ENCODE data around the gene ZBTB16. TPM values are rescaled to one million over a fixed set of nuclear protein-coding genes. Genes with fewer than 3 reads are reported as not detected.

ZBTB16 gene
- total RNA-seq, 1 donor from 2014 or later = 39.4 TPM

DNA sequence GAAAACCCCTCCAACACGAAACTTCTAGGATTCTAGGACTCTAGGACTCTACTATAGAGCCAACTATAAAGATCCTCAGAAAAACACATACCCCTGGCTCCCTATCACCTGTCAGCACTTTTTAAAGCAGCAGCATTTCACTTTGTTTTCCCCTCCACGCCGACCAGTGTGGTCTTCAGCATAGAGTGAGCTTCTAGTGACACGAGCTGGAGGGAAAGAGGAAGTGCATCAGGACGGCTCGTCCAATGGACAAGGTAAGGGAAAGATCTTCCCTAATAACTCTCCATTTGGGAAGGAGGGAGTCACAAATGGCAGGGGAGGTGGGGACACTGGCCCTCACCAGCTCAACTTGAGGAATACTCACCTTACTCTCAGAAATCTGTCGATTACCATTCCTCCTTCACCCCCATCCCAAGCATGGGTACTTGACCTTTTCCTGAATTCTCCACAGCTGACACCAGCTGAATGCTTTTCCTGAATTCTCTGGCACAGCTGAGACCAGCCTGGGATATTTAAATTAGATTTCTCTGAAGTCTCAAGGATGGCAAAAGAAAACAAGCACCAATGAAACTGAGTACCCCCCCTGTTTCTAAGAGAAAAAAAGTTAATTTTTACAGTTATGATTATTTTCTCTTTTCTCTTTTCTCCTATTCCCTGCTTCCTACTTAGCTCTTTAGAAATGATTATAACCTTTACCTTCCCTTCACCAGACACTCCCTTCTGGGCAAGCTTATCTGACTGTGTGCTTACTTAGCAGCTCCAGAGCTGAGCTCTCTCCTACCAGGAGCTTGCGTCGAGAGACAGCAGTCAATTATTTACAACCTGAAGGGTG lies 203.4 kb downstream of the ZBTB16 start:
- Mint-ChIP-seq H3K36me3 (ENCODE audit: low read depth) (no peaks in the 10 kb centered on the region), H3K27me3 (ENCODE audit: low read depth) (no peaks in the 10 kb centered on the region), H3K4me3 (no peak overlapping the region), H3K9me3 (no peaks in the 10 kb centered on the region), H3K4me1 (peaks cover 27% of the 10 kb centered on the region), H3K27ac (ENCODE audit: unreplicated experiment) (no peak overlapping the region)
- TF ChIP-seq, protein P1, sequence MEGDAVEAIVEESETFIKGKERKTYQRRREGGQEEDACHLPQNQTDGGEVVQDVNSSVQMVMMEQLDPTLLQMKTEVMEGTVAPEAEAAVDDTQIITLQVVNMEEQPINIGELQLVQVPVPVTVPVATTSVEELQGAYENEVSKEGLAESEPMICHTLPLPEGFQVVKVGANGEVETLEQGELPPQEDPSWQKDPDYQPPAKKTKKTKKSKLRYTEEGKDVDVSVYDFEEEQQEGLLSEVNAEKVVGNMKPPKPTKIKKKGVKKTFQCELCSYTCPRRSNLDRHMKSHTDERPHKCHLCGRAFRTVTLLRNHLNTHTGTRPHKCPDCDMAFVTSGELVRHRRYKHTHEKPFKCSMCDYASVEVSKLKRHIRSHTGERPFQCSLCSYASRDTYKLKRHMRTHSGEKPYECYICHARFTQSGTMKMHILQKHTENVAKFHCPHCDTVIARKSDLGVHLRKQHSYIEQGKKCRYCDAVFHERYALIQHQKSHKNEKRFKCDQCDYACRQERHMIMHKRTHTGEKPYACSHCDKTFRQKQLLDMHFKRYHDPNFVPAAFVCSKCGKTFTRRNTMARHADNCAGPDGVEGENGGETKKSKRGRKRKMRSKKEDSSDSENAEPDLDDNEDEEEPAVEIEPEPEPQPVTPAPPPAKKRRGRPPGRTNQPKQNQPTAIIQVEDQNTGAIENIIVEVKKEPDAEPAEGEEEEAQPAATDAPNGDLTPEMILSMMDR (conservative IDR thresholded peaks at IDR 0.05) = peak; percentile 75
- DNase-seq (ENCODE audit: low read depth, low spot score) = peak; percentile 31

DNA sequence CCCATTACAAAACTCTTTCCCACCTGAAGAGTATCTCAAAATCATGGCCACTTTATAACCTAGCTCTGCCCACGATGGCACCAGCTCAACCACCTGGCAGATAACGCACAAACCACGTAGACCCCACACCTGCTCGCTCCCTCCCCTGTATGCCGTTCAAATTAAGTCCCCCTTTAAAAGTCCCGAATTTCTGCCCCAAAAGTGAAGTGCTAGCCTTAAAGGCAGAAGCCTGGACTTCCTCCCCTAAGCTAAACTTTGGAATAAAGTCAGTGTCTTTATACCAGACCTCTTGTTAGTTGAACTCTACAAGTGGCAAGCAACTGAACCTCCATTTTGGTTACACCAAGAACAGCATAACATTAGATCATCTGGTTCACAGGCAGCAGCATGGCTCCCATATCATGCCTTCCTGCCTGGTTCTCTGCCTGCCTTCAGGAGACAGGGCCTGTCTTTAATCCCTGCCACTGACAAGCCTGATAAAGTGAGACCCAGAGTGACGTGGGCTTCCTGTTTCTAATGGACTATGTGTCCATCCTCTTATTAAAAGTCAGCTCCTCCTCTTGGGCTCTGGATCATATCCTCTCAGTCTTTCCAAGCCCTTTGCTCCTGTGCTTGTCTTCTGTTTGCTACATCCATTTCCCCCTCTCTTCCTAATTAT lies 204.1 kb downstream of the ZBTB16 start:
- Mint-ChIP-seq H3K9me3 (no peaks in the 10 kb centered on the region), H3K36me3 (ENCODE audit: low read depth) (no peaks in the 10 kb centered on the region), H3K27me3 (ENCODE audit: low read depth) (no peaks in the 10 kb centered on the region), H3K4me3 (no peak overlapping the region), H3K27ac (ENCODE audit: unreplicated experiment) (no peak overlapping the region), H3K4me1 (peaks cover 20% of the 10 kb centered on the region)
- TF ChIP-seq, protein P1 (conservative IDR thresholded peaks at IDR 0.05) = no peak
- DNase-seq (ENCODE audit: low read depth, low spot score) = no peak

DNA sequence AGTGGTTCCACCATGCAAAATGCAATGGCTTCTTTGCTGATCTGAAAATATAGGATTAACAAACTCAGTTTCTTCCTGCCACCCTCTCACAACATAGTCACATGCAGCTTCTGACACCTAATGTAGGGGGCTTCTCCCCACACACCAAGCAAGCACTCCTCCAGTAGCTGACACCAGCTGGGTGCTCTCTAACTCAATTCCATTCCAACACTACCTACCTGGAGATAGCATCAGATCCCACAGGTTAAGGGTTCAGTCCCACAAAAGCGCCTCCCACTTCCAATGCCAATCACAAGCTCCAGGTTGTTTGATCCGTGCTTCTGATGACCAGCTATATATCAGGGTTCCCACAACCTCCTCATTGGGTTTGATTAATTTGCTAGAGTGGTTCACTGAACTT lies 204.9 kb downstream of the ZBTB16 start:
- H3K36me3 Mint-ChIP-seq (ENCODE audit: low read depth) = no peaks in the 10 kb centered on the region
- DNase-seq (ENCODE audit: low read depth, low spot score) = no peak
- peaks cover 15% of the 10 kb centered on the region for H3K4me1 Mint-ChIP-seq
- H3K9me3 Mint-ChIP-seq = no peaks in the 10 kb centered on the region
- TF ChIP-seq, protein P1 (conservative IDR thresholded peaks at IDR 0.05) = no peak
- no peaks in the 10 kb centered on the region for H3K27me3 Mint-ChIP-seq (ENCODE audit: low read depth)
- no peak overlapping the region for H3K4me3 Mint-ChIP-seq
- H3K27ac Mint-ChIP-seq (ENCODE audit: unreplicated experiment) = no peak overlapping the region

DNA sequence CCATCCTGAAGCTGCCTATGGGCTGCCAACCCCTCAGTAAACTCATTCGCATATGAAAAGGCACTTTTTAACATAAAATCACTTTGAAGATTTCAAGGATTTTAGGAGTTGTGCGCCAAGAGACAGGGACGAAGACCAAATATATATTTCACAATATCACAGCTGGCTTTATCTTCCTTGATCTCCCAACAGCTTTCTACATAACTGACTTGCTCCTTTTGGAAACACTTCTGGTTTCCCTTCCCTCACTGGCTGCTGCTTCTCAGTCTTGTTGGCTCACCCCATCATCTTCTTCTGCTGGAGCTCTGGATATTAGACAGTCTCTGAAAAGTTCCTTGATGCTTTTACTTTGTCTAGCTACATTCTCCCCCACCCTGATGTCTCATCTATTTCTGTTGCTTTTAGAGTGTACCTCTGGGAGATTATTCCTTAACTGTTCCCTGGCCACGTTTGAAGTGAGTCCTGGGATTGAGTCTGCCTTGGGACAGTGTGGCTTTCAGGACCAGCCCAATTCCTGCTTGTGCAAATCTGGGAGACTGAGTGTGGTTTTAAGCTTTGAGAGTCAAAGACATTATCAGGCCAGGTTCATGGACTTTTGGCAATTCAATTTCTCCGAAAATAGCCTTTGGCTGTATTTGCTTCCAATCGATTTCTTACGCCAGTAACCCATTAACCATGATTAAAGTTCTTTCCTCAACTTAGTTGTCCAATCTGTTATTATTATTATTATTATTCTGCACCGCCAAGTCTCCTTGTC lies 205.8 kb downstream of the ZBTB16 start:
- no peak for DNase-seq (ENCODE audit: low read depth, low spot score)
- Mint-ChIP-seq H3K27ac (ENCODE audit: unreplicated experiment) (no peak overlapping the region), H3K4me3 (no peak overlapping the region), H3K9me3 (no peaks in the 10 kb centered on the region), H3K27me3 (ENCODE audit: low read depth) (no peaks in the 10 kb centered on the region), H3K36me3 (ENCODE audit: low read depth) (no peaks in the 10 kb centered on the region), H3K4me1 (peaks cover 7% of the 10 kb centered on the region)
- TF ChIP-seq, protein P1 (conservative IDR thresholded peaks at IDR 0.05) = no peak

DNA sequence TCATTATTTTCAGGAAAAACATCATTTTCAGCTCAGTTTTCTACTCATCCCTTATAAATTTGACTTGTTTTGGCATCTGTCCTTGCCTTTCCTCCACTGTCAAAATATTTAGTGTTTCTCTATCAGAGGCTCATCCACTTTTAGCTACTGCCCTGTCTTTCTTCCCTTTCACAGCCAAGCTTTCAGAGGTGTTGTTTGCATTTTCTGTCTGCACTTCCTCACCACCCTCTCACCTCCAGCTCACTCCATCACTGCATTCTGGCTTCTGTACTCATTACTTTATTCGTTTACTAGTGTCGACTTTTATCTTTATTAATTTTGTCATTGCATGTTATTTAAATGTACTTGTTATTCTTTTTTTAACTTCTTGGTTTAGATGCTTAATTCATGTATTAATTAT lies 210.0 kb downstream of the ZBTB16 start:
- Mint-ChIP-seq H3K9me3 (no peaks in the 10 kb centered on the region), H3K27me3 (ENCODE audit: low read depth) (peaks cover 5% of the 10 kb centered on the region), H3K36me3 (ENCODE audit: low read depth) (no peaks in the 10 kb centered on the region), H3K4me1 (no peaks in the 10 kb centered on the region), H3K27ac (ENCODE audit: unreplicated experiment) (no peak overlapping the region), H3K4me3 (no peak overlapping the region)
- DNase-seq (ENCODE audit: low read depth, low spot score) = no peak
- TF ChIP-seq, protein P1 (conservative IDR thresholded peaks at IDR 0.05) = no peak
